Measurements from ENCODE around the gene TBCCD1. TPM values are rescaled to one million over a fixed set of nuclear protein-coding genes. Genes with fewer than 3 reads are reported as not detected.
"Not testable (repeated sequence)": the region's sequence is repeated elsewhere in the genome, so short reads cannot be mapped to it uniquely, and the experiment has no call there.

Gene TBCCD1
- total RNA-seq, 1 experiment from 2014 or later, result 20.1 TPM

GRCh38 chr3:186506191-186506739 is 60.9 kb downstream of the TBCCD1 start:
- DNase-seq (ENCODE audit: low spot score), result no peak
- no peaks in the 10 kb centered on the region for H3K36me3 ChIP-seq (ENCODE audit: insufficient read depth, low read length, poor library complexity, severe bottlenecking)
- no peaks in the 10 kb centered on the region for H3K27me3 ChIP-seq (replicated peaks; ENCODE audit: insufficient read depth, low read depth, low read length, poor library complexity)
- no peak overlapping the region for H3K4me3 ChIP-seq (ENCODE audit: low read depth, low read length, poor library complexity, severe bottlenecking)
- no peaks in the 10 kb centered on the region for H3K9me3 ChIP-seq (ENCODE audit: low read depth, low read length, poor library complexity, severe bottlenecking)
- no peak overlapping the region for H3K27ac ChIP-seq (ENCODE audit: low read depth, low read length, poor library complexity, severe bottlenecking)
- BruUV-seq (replicated peaks), result no TSS peak
- no peaks in the 10 kb centered on the region for H3K4me1 ChIP-seq (ENCODE audit: insufficient read depth, low read length, poor library complexity, severe bottlenecking)
- TF ChIP-seq EZH2 (IDR thresholded peaks at IDR 0.05; ENCODE audit: borderline replicate concordance, low read depth, low read length, poor library complexity, severe bottlenecking) (no peak), CTCF (conservative IDR thresholded peaks at IDR 0.05; ENCODE audit: low read depth, low read length) (no peak)
- ChIA-PET CTCF (interaction anchor here (0.5 to 0.9 kb wide), 2 partner anchors 34 to 108 kb away, joined by 3 to 4 read pairs; no protein-coding TSS in a partner anchor), POLR2A (ENCODE audit: low non-redundant PET) (no interaction called here)
- intact Hi-C loops (cut with micrococcal nuclease; ENCODE audit: unreplicated experiment), result no loop called here

- no peak for DNase-seq (ENCODE audit: low spot score)
- H3K9me3 ChIP-seq (ENCODE audit: low read depth, low read length, poor library complexity, severe bottlenecking), result no peaks in the 10 kb centered on the region
- ChIA-PET POLR2A (ENCODE audit: low non-redundant PET) (no interaction called here), CTCF (no interaction called here)
- no peaks in the 10 kb centered on the region for H3K4me1 ChIP-seq (ENCODE audit: insufficient read depth, low read length, poor library complexity, severe bottlenecking)
- intact Hi-C loops (cut with micrococcal nuclease; ENCODE audit: unreplicated experiment), result no loop called here
- no peak overlapping the region for H3K27ac ChIP-seq (ENCODE audit: low read depth, low read length, poor library complexity, severe bottlenecking)
- no peaks in the 10 kb centered on the region for H3K36me3 ChIP-seq (ENCODE audit: insufficient read depth, low read length, poor library complexity, severe bottlenecking)
- no TSS peak for BruUV-seq (replicated peaks)
- no peak overlapping the region for H3K4me3 ChIP-seq (ENCODE audit: low read depth, low read length, poor library complexity, severe bottlenecking)
- no peaks in the 10 kb centered on the region for H3K27me3 ChIP-seq (replicated peaks; ENCODE audit: insufficient read depth, low read depth, low read length, poor library complexity)
- no peak for TF ChIP-seq EZH2 (IDR thresholded peaks at IDR 0.05; ENCODE audit: borderline replicate concordance, low read depth, low read length, poor library complexity, severe bottlenecking)
Observed at GRCh38 chr3:186502966-186503712, 64.0 kb downstream of the TBCCD1 start.

- Histone ChIP-seq H3K4me3 (ENCODE audit: low read depth, low read length, poor library complexity, severe bottlenecking) (no peak overlapping the region), H3K4me1 (ENCODE audit: insufficient read depth, low read length, poor library complexity, severe bottlenecking) (no peaks in the 10 kb centered on the region), H3K9me3 (ENCODE audit: low read depth, low read length, poor library complexity, severe bottlenecking) (no peaks in the 10 kb centered on the region), H3K27ac (ENCODE audit: low read depth, low read length, poor library complexity, severe bottlenecking) (no peak overlapping the region), H3K27me3 (replicated peaks; ENCODE audit: insufficient read depth, low read depth, low read length, poor library complexity) (no peaks in the 10 kb centered on the region), H3K36me3 (ENCODE audit: insufficient read depth, low read length, poor library complexity, severe bottlenecking) (no peaks in the 10 kb centered on the region)
- no TSS peak for BruUV-seq (replicated peaks)
- ChIA-PET POLR2A (ENCODE audit: low non-redundant PET) (no interaction called here), CTCF (no interaction called here)
- TF ChIP-seq EZH2 (IDR thresholded peaks at IDR 0.05; ENCODE audit: borderline replicate concordance, low read depth, low read length, poor library complexity, severe bottlenecking), result no peak
- no peak for TF ChIP-seq CTCF (conservative IDR thresholded peaks at IDR 0.05; ENCODE audit: low read depth, low read length)
- intact Hi-C loops (cut with micrococcal nuclease; ENCODE audit: unreplicated experiment), result no loop called here
- DNase-seq (ENCODE audit: low spot score), result no peak
Observed at GRCh38 chr3:186502138-186502948, 64.8 kb downstream of the TBCCD1 start.

DNA sequence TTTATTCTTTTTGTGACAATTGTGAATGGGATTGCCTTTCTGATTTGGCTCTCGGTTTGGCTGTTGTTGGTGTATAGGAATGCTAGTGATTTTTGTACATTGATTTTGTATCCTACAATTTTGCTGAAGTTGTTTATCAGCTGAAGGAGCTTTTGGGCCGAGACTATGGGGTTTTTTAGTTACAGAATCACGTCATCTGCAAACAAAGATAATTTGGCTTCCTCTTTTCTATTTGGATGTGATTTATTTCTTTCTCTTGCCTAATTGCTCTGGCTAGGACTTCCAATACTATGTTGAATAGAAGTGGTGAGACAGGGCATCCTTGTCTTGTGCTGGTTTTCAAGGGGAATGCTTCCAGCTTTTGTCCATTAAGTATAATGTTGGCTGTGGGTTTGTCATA is 67.2 kb downstream of the TBCCD1 start:
- POLR2A ChIA-PET (ENCODE audit: low non-redundant PET); H3K27me3 ChIP-seq (replicated peaks; ENCODE audit: insufficient read depth, low read depth, low read length, poor library complexity); H3K4me1 ChIP-seq (ENCODE audit: insufficient read depth, low read length, poor library complexity, severe bottlenecking); H3K9me3 ChIP-seq (ENCODE audit: low read depth, low read length, poor library complexity, severe bottlenecking); BruUV-seq (replicated peaks); H3K27ac ChIP-seq (ENCODE audit: low read depth, low read length, poor library complexity, severe bottlenecking); H3K4me3 ChIP-seq (ENCODE audit: low read depth, low read length, poor library complexity, severe bottlenecking); H3K36me3 ChIP-seq (ENCODE audit: insufficient read depth, low read length, poor library complexity, severe bottlenecking); DNase-seq (ENCODE audit: low spot score); CTCF ChIA-PET; intact Hi-C loops (cut with micrococcal nuclease; ENCODE audit: unreplicated experiment): not testable (repeated sequence)

- H3K27me3 ChIP-seq (replicated peaks; ENCODE audit: insufficient read depth, low read depth, low read length, poor library complexity); CTCF ChIA-PET; POLR2A ChIA-PET (ENCODE audit: low non-redundant PET); BruUV-seq (replicated peaks); H3K4me1 ChIP-seq (ENCODE audit: insufficient read depth, low read length, poor library complexity, severe bottlenecking); H3K27ac ChIP-seq (ENCODE audit: low read depth, low read length, poor library complexity, severe bottlenecking); intact Hi-C loops (cut with micrococcal nuclease; ENCODE audit: unreplicated experiment); DNase-seq (ENCODE audit: low spot score); H3K36me3 ChIP-seq (ENCODE audit: insufficient read depth, low read length, poor library complexity, severe bottlenecking); H3K4me3 ChIP-seq (ENCODE audit: low read depth, low read length, poor library complexity, severe bottlenecking); H3K9me3 ChIP-seq (ENCODE audit: low read depth, low read length, poor library complexity, severe bottlenecking): not testable (repeated sequence)
Observed at GRCh38 chr3:186498022-186498421, 69.1 kb downstream of the TBCCD1 start.

All from A673 (cell line).